ENCODE data around the gene SORCS2. TPM values are rescaled to one million over a fixed set of nuclear protein-coding genes. Genes with fewer than 3 reads are reported as not detected.

Gene SORCS2
- total RNA-seq, 6 donors from 2014 or later = 2.2 to 28.3 (median 7.2) TPM

DNA sequence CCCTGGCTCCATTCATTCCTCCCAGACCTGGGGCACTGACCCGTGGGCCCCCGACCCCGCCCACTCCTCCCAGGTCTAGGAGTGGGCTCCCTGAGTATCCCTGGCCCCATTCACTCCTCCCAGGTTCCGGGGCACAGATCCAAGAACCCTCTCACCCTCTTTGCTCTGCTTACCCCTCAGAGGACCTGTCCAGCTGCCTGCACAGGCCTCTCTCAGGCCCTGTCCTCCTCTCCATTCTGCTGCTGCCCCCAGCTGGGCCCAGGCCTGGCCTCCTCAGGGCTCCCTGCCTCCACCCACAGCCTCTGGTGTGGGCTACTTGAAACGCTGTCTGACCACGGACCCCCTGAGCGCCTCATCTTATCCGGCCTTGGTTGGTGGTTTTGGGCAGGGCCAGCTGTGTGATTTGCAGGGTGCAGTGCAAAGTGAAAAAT lies 460.1 kb downstream of the SORCS2 start:
- Histone ChIP-seq H3K27ac (peak overlapping the region in 1 of 4 donors; percentile 54), H3K36me3 (no peaks in the 10 kb centered on the region), H3K4me3 (no peak overlapping the region), H3K9me3 (no peaks in the 10 kb centered on the region), H3K4me1 (peaks cover 0 to 29% (median 26%) of the 10 kb centered on the region in 4 donors), H3K27me3 (peaks cover 0 to 3% (median 0%) of the 10 kb centered on the region in 4 donors)
- DNase-seq (peak in 1 of 2 donors; percentile 45), ATAC-seq (ENCODE audit: low FRiP score in 2 of 2) (no peak)
- WGBS, 2 donors = 64 to 70% methylated on average over 7 of the region's 8 CpGs
- TF ChIP-seq POLR2AphosphoS5 (IDR thresholded peaks at IDR 0.05) = no peak
- TF ChIP-seq POLR2A (IDR thresholded peaks at IDR 0.05) = no peak
- TF ChIP-seq, protein P1, sequence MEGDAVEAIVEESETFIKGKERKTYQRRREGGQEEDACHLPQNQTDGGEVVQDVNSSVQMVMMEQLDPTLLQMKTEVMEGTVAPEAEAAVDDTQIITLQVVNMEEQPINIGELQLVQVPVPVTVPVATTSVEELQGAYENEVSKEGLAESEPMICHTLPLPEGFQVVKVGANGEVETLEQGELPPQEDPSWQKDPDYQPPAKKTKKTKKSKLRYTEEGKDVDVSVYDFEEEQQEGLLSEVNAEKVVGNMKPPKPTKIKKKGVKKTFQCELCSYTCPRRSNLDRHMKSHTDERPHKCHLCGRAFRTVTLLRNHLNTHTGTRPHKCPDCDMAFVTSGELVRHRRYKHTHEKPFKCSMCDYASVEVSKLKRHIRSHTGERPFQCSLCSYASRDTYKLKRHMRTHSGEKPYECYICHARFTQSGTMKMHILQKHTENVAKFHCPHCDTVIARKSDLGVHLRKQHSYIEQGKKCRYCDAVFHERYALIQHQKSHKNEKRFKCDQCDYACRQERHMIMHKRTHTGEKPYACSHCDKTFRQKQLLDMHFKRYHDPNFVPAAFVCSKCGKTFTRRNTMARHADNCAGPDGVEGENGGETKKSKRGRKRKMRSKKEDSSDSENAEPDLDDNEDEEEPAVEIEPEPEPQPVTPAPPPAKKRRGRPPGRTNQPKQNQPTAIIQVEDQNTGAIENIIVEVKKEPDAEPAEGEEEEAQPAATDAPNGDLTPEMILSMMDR (IDR thresholded peaks at IDR 0.05) = no peak

DNA sequence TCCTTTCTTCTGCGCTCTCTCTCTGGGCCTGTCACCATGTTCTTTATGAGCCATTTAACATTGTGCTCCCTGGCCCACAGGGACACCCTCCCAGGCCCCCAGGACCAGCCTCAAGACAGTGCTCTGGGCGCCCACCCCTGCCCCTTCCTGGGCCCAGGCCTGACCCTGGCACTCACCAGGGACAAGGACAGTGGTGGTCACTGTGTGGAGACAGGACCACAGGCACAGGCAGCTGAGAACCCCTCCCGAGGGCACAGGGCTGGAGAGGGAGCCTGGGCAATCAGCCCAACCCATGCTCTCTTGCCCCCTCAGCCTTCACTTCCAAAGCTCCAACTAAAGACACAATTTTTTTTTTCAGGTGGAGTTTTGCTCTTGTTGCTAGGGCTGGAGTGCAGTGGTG lies 460.6 kb downstream of the SORCS2 start:
- TF ChIP-seq EP300 (IDR thresholded peaks at IDR 0.05) = no peak
- no peak for TF ChIP-seq POLR2AphosphoS5 (IDR thresholded peaks at IDR 0.05)
- TF ChIP-seq POLR2A (IDR thresholded peaks at IDR 0.05) = no peak
- TF ChIP-seq, protein P1 (IDR thresholded peaks at IDR 0.05) = no peak
- ATAC-seq (ENCODE audit: low FRiP score in 2 of 2) = no peak
- DNase-seq = peak in 1 of 2 donors; percentile 45
- 76 to 78% methylated on average over 2 to 3 of the region's 3 CpGs for WGBS, 2 donors
- Histone ChIP-seq H3K9me3 (no peaks in the 10 kb centered on the region), H3K27ac (peak overlapping the region in 2 of 4 donors; percentile 41 to 54), H3K4me1 (peaks cover 0 to 29% (median 21%) of the 10 kb centered on the region in 4 donors), H3K27me3 (peaks cover 0 to 3% (median 0%) of the 10 kb centered on the region in 4 donors), H3K36me3 (no peaks in the 10 kb centered on the region), H3K4me3 (no peak overlapping the region)

DNA sequence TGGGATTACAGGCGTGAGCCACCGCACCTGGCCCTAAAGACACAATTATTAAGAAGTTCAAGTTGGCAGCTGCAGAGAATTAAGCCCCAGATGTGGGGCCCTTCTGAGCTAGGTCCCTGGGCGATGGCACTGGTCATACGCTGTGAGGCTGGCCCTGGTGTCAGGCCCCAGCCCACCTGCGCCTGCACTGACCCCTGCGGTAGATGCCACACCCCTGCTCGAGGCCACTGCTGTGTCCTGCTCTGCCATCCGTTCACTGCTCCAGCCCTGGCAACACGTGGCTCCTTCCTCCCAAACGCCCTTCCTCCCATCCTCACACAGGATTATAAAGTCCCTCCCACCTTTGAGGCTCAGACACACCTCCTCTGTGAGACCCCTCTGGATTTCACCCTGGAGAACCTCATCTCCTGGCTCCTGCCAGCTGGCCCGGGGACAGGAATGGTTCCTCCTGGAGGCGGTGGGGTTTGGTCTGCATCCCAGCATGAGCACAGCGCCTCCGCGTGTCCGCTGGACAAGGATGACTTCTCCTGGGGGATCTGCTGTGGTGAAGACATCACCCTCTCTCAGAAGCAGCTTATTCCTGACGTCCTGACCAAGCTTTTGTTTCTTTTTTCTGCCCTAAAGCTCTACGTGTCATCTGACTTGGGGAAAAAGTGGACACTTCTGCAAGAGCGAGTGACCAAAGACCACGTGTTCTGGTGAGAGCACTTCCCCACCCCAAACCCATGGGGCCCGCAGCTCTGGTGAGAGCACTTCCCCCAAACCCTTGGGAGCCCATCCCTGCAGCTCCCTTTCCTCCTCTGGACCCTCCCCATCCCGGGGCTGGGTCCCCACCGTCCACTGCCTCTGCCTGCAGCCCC lies 461.4 kb downstream of the SORCS2 start:
- WGBS, 2 donors = 74% methylated on average over 20 to 23 of the region's 23 CpGs
- peak overlapping the region in 1 of 4 donors; percentile 69 for H3K27ac ChIP-seq
- peaks cover 0 to 24% (median 15%) of the 10 kb centered on the region in 4 donors for H3K4me1 ChIP-seq
- peaks cover 0 to 3% (median 0%) of the 10 kb centered on the region in 4 donors for H3K27me3 ChIP-seq
- peak overlapping the region in 1 of 4 donors; percentile 14 for H3K4me3 ChIP-seq
- H3K36me3 ChIP-seq = no peaks in the 10 kb centered on the region
- TF ChIP-seq POLR2AphosphoS5 (IDR thresholded peaks at IDR 0.05) (no peak), POLR2A (IDR thresholded peaks at IDR 0.05) (peak in 1 of 4 donors; percentile 45), EP300 (IDR thresholded peaks at IDR 0.05) (no peak)
- TF ChIP-seq, protein P1 (IDR thresholded peaks at IDR 0.05) = no peak
- DNase-seq (peak in 1 of 2 donors; percentile 52), ATAC-seq (ENCODE audit: low FRiP score in 2 of 2) (peak in 1 of 2 donors; percentile 36)
- no peaks in the 10 kb centered on the region for H3K9me3 ChIP-seq

DNA sequence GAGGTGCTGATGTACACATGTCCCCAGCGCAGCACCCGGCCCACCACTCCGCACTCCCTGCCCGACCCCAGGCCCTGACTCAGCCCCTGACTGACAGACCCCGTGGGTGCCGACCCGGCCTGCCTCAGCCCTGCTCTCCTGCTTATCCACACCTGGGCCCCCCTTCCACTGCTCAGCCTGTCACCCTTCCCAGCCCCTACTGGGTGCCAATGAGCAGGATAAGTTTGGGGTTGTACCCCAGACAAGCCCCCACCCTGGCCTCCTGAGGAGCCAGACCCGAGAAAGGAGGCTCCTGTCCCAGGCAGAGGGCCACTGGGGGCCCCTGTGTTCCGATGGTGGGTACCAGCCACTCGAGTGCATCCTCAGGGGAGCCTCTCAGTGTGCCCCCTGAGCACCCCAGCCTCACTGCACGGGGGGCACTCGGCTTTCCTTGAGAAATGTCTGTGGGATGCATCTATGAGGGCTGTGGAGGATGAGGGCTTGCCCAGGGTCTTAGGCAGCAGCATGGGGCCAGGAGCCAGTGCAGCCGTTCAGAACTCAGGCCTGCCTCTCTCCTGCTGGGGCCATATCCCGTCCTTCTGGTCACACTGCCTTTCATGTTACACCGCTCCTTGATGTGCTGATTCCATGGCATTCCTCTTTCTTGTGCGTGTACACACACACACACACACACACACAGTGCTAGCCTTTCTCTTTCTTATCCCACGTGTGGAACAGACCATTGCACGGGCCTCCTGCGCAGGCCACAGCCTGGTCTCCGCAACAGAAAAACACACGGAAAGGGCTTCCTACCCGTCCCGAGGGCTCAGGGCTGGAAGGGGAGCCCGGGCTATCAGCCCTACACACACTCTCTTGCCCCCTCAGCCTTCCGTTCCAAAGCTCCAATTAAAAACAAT lies 462.5 kb downstream of the SORCS2 start:
- TF ChIP-seq EP300 (IDR thresholded peaks at IDR 0.05) (no peak), POLR2AphosphoS5 (IDR thresholded peaks at IDR 0.05) (no peak), POLR2A (IDR thresholded peaks at IDR 0.05) (no peak)
- TF ChIP-seq, protein P1 (IDR thresholded peaks at IDR 0.05) = no peak
- H3K9me3 ChIP-seq = no peaks in the 10 kb centered on the region
- H3K36me3 ChIP-seq = no peaks in the 10 kb centered on the region
- 75 to 77% methylated on average over 20 to 24 of the region's 25 CpGs for WGBS, 2 donors
- H3K27ac ChIP-seq = no peak overlapping the region
- peak in 1 of 2 donors; percentile 79 for DNase-seq
- peaks cover 0 to 3% (median 0%) of the 10 kb centered on the region in 4 donors for H3K27me3 ChIP-seq
- H3K4me1 ChIP-seq = peaks cover 0 to 19% (median 11%) of the 10 kb centered on the region in 4 donors
- ATAC-seq (ENCODE audit: low FRiP score in 2 of 2) = no peak
- H3K4me3 ChIP-seq = no peak overlapping the region
